ENCODE data around the gene ZFYVE28. TPM values are rescaled to one million over a fixed set of nuclear protein-coding genes. Genes with fewer than 3 reads are reported as not detected.

Gene ZFYVE28
- total and polyA plus RNA-seq, 2 experiments from 2014 or later = 4.6 to 9.6 TPM

DNA sequence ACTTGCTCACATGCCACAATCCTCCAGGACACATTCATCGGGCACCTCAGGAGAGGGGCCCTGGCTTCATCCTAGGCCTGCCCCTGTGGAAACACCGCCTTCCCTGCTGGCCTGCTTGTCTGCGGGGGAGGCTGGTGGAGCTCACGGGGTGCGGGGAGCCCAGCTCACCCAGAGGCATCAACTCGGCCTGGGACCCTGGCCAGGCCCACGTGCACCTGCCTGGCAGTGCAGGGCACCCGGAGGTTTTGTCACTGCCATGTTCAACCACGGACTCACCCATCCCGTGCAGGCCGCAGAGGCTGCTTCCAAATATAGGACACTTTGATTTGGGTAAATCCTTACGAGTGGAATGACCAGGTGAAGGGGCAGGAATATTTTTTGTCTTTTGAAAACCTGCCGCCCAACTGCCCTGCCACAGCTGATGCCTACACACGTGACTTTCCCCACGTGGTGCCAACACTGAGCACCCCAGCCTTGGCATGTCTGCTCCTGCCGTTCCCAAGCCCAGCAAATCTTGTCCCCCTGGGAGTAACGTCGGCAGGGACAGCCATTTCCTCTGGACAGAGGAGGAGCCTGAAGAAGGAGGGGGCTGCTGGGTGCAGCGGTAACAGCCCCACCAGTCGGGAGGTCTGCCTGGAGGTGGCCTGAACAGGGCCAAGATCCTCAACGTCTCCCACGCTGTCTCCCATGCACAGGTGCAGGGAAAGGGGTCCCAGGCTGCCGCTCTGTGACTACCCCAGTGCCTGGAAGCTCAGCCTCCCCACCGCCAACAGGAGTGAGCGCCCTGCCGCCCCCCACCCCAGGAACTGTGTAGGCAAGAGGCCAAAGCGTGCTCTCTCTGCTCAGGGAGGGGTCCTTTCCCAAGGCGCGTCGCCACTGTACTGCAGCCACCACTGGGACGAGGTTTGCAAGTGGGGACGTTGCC, 165.0 kb downstream of the ZFYVE28 start:
- H3K4me3 ChIP-seq = no peak overlapping the region
- no peak overlapping the region for H3K27ac ChIP-seq
- no peaks in the 10 kb centered on the region; the same call in 1 of the 2 replicates for H4K20me1 ChIP-seq (ENCODE audit: insufficient read depth)
- no peak overlapping the region for H3K9ac ChIP-seq
- no peaks in the 10 kb centered on the region for H3F3A ChIP-seq (ENCODE audit: insufficient read depth)
- no peaks in the 10 kb centered on the region for H3K27me3 ChIP-seq (replicated peaks; ENCODE audit: insufficient read depth)
- no peaks in the 10 kb centered on the region for H3K4me1 ChIP-seq (ENCODE audit: insufficient read depth)
- H3K9me2 ChIP-seq (ENCODE audit: insufficient read depth) = no peaks in the 10 kb centered on the region
- DNase-seq = no peak
- H3K4me2 ChIP-seq (ENCODE audit: unreplicated experiment) = no peak overlapping the region
- TF ChIP-seq EZH2 (IDR thresholded peaks at IDR 0.05; ENCODE audit: insufficient read depth, poor library complexity, severe bottlenecking) = no peak
- no peak for TF ChIP-seq EZH2phosphoT487 (IDR thresholded peaks at IDR 0.05; ENCODE audit: insufficient read depth, low read depth)
- H3K36me3 ChIP-seq (ENCODE audit: low read depth) = peaks cover 4% of the 10 kb centered on the region; the same call in 1 of the 2 replicates
- no peak overlapping the region for H2AFZ ChIP-seq
- WGBS, 2 experiments (ENCODE audit: low coverage in 1 of 2, low lambda C conversion rate in 2 of 2, missing lambda C conversion rate in 2 of 2) = 79 to 80% methylated on average over 31 to 32 of the region's 32 CpGs
- H3K79me2 ChIP-seq (ENCODE audit: insufficient read depth) = peaks cover 50% of the 10 kb centered on the region
- H3K9me3 ChIP-seq (ENCODE audit: low read depth) = no peaks in the 10 kb centered on the region
- in situ Hi-C loops (cut with MboI) = no loop called here

DNA sequence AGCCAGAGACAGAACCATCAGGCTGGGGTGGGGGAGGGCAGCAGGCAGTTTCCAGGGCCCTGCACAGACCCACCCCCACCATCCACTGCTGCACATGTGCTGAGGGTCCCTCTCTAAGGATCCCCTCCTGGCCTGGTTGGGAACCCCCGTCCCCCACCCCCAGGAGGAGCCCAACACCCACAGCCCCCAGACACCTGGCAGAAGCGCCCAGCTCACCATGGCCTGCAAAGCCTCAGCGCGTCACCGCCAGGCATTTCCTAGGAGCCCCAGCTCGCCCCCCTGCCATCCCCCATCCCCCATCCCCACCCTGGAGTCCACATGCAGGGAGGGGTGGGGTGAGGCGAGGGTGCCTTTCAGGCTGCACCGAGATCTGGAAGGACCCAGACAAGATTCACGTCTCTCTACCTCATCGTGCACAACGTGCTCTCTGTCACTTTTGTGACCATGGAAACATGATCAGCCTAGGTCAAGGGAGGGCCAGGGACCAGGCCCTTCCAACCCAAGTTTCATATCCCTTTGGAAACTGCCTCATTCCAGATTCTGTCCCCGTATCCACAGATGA, 165.8 kb downstream of the ZFYVE28 start:
- Histone ChIP-seq H3K4me3 (no peak overlapping the region), H4K20me1 (ENCODE audit: insufficient read depth) (no peaks in the 10 kb centered on the region; the same call in 1 of the 2 replicates), H3K9ac (no peak overlapping the region), H2AFZ (no peak overlapping the region), H3K9me2 (ENCODE audit: insufficient read depth) (no peaks in the 10 kb centered on the region), H3K36me3 (ENCODE audit: low read depth) (peaks cover 4% of the 10 kb centered on the region; the same call in 1 of the 2 replicates), H3F3A (ENCODE audit: insufficient read depth) (no peaks in the 10 kb centered on the region), H3K79me2 (ENCODE audit: insufficient read depth) (peaks cover 42% of the 10 kb centered on the region), H3K4me2 (ENCODE audit: unreplicated experiment) (no peak overlapping the region), H3K27me3 (replicated peaks; ENCODE audit: insufficient read depth) (no peaks in the 10 kb centered on the region), H3K27ac (no peak overlapping the region), H3K9me3 (ENCODE audit: low read depth) (no peaks in the 10 kb centered on the region), H3K4me1 (ENCODE audit: insufficient read depth) (no peaks in the 10 kb centered on the region)
- WGBS, 2 experiments (ENCODE audit: low coverage in 1 of 2, low lambda C conversion rate in 2 of 2, missing lambda C conversion rate in 2 of 2) = 78 to 83% methylated on average over 6 to 12 of the region's 12 CpGs
- in situ Hi-C loops (cut with MboI) = no loop called here
- no peak for DNase-seq
- TF ChIP-seq EZH2 (IDR thresholded peaks at IDR 0.05; ENCODE audit: insufficient read depth, poor library complexity, severe bottlenecking) (no peak), EZH2phosphoT487 (IDR thresholded peaks at IDR 0.05; ENCODE audit: insufficient read depth, low read depth) (no peak)

DNA sequence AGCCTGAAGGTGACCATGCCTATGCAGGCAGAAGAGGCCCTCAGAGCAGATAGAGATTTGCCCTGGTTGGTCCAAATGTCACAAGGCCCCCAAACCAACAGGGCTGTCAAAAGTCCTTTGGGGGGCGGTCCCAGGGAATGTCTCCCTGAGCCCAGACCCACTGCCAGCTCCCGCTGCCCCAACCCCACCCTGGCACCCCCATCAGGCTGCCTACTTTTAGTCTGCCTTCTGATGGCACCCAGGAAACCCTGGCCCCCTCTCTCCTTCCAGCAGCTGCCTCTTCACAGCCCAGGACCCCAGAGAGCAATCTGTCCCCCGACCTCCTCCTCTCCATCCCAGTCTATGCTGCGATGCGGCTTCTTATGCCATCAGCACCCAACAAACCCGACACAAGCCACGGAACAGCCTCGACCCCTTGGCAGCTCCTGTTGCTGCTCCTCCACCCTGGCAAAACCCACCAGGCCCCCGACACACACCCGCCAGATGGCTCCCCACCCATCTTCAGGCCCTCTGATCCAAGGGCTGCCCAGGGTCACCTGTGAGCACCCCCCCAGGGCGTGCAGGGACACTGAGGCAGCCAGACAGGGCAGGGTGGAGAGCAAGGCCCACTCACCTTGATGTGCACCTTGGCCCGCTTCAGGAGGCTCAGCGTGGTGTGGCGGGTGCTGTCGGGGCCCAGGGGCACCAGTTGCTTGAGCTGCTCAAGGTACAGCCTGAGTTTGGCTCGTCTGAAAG, 166.5 kb downstream of the ZFYVE28 start:
- H3K9me2 ChIP-seq (ENCODE audit: insufficient read depth) = no peaks in the 10 kb centered on the region
- H3K4me1 ChIP-seq (ENCODE audit: insufficient read depth) = no peaks in the 10 kb centered on the region
- no peak overlapping the region for H3K9ac ChIP-seq
- H2AFZ ChIP-seq = no peak overlapping the region
- no peak overlapping the region for H3K27ac ChIP-seq
- H3K4me3 ChIP-seq = no peak overlapping the region
- no peak for TF ChIP-seq EZH2 (IDR thresholded peaks at IDR 0.05; ENCODE audit: insufficient read depth, poor library complexity, severe bottlenecking)
- TF ChIP-seq EZH2phosphoT487 (IDR thresholded peaks at IDR 0.05; ENCODE audit: insufficient read depth, low read depth) = no peak
- H3K4me2 ChIP-seq (ENCODE audit: unreplicated experiment) = no peak overlapping the region
- WGBS, 2 experiments (ENCODE audit: low coverage in 1 of 2, low lambda C conversion rate in 2 of 2, missing lambda C conversion rate in 2 of 2) = 95 to 96% methylated on average over 15 to 16 of the region's 16 CpGs
- no peak for DNase-seq
- H3K9me3 ChIP-seq (ENCODE audit: low read depth) = no peaks in the 10 kb centered on the region
- no peaks in the 10 kb centered on the region for H3K27me3 ChIP-seq (replicated peaks; ENCODE audit: insufficient read depth)
- peaks cover 4% of the 10 kb centered on the region; the same call in 1 of the 2 replicates for H3K36me3 ChIP-seq (ENCODE audit: low read depth)
- H4K20me1 ChIP-seq (ENCODE audit: insufficient read depth) = no peaks in the 10 kb centered on the region; the same call in 1 of the 2 replicates
- H3K79me2 ChIP-seq (ENCODE audit: insufficient read depth) = peaks cover 35% of the 10 kb centered on the region
- H3F3A ChIP-seq (ENCODE audit: insufficient read depth) = no peaks in the 10 kb centered on the region
- in situ Hi-C loops (cut with MboI) = no loop called here
